HG03575 (cell line): ENCODE measurements around the gene LTBP1.
"Not testable (repeated sequence)": the region's sequence is repeated elsewhere in the genome, so short reads cannot be mapped to it uniquely, and the experiment has no call there.

Experiments
- ATAC-seq: cut with Tn5 transposase; IDR thresholded peaks from one replicate; pipeline ENCODE4 v1.9.1; 2021; ENCODE audit not compliant: unreplicated experiment, insufficient number of reproducible peaks, low FRiP score; ENCODE audit errors: extremely low read depth

The LTBP1 gene

DNA sequence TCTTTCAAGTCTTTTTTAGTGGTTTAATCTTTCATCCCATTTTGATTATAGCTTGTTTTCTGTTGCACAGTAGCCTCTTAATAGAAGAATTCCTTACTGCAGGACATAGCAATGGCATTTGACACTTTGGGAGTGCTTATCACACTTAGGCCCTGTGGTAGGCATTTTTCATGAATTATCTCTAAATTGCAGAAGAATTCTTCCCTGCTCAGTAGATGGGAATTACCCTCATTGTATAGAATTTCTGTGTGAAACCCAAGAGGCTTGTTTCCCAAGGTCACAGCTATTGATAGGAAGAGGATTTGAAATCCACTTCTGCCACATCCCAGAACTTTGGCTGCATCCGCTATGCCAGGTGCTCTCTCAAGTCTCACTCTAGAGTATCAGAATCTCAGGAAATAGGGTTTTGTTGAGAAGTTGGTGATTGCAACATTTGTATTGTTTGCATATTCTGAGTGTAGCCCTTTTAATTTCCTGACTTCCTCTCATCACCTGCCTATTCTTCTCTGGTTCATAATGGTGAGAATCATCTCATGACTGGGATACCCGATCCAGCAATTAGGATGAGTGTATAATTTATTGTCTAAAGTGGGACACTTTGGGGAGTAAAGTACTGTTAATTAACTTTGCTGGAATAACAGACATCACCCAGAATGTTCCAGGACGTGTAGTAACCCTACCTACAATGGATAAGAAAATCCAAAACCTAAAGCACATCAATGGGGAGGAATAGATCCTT is 274.5 kb downstream of the LTBP1 start:
- ATAC-seq, result no peak

DNA sequence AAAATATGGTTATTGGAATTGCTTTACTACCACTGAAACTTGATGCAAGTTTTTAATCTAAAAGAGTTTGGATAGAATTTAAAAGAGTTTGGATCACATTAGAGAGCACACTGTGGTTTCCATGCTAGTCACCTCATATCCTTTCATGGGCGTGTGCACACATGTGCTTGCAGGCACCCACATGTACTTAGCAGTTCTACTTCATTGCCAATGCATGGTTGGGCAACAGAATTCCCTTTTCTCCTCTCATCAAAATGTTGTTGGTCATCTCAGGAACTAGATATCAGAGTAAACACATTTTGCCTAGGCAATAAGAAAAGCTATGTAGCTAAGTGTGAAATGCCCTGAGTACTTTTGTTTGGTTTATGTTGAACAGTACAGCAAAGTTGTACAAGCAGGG is 275.6 kb downstream of the LTBP1 start:
- no peak for ATAC-seq

DNA sequence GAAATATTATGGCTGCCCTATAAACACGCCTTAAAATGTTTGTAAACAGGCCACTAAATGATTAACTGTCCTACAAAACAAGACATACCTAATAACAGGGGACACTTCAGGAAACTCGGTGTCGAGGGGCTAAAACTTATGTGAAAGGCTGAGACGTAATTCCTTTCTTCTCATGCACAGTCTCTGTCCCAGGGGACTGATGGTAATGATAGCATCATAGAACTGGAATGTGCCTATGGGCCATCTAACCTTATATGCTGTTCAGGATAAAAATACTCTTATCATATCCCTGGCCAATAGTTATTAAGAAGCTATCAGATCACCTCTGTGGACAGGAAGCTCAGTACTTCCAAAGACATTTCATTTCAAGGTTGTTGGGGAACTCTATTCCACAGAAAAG is 277.1 kb downstream of the LTBP1 start:
- no peak for ATAC-seq

DNA sequence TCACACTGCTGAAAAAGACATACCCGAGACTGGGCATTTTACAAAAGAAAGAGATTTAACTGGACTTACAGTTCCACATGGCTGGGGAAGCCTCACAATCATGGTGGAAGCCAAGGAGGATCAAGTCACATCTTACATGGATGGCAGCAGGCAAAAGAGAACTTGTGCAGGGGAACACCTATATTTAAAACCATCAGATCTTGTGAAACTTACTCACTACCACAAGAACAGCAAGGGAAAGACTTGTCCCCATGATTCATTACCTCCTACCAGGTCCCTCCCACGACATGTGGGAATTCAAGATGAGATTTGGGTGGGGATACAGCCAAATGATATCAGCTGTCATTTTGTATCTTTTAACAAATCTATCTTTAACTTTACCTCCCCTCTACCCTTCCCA is 278.6 kb downstream of the LTBP1 start:
- ATAC-seq, result no peak

DNA sequence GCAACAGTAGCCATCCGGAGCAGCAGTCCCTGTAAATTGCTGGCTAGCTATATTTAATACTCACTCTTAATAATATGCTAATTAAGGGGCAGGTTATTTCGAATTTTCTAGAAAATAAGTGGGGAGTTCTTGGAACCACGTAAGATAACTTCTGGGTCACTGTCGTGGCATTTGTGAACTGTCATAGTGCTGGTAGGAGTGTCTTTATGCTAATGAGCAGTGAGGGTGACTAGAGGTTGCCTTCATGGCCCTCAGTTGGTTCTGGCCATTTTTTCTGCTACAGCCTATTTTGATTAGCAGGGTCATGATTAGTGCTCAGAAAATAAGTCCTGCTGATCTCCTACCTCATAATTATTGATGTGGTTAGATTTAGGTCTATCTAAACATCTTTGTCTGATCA is 279.8 kb downstream of the LTBP1 start:
- no peak for ATAC-seq

DNA sequence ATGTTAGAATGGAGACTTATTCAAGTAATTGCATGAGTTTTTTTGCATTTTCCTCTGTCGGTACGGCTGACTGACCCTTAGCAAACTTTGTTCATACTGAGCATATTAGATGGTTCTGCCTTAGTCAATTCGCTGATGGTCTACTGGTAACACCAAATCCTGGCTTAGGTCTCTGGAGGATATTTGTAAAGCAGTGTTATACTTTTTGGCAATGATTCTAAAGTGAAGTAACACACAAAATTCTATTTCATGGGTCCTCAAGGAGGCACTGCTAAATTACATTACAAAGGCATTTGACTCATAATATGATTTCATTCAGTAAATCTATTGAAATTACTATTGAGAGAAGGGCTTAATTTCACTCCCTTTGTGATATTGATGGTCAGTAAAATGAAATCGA is 282.9 kb downstream of the LTBP1 start:
- no peak for ATAC-seq

DNA sequence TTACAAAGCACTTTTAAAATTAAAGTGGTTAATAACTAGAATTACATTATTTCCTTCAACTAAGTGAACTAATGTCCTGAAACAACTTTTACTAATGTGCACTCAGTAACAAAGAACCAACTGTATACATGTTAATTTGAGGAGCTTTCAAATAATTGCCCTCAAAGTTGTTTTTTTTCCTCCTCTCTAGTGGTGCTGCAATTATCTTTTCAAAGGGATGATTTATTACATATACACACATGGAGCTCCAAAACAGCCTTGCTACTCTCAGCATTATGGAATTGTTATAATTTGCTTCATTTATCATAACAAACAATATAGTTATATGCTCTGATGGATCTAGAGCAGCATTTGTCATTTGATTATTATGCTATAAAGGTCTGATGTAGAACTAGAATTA is 283.4 kb downstream of the LTBP1 start:
- no peak for ATAC-seq

DNA sequence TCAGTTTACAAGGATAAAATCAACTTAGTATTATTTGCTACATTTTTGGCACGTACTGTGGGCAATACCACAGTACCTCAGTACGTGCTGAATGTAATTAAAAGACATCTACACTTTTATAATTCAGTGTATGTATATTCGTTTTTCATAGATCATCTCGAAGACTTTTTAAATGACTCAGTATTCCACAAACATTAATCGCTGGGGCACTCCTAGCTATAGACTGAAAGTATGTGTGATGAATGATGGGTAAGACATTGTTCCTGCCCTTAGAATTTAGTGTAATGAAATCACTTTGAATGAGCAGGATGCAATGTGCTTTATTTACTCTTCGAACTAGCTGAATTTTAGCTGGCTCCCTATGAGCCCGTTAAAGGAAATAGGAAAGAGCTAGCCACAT is 284.1 kb downstream of the LTBP1 start:
- ATAC-seq, result no peak

DNA sequence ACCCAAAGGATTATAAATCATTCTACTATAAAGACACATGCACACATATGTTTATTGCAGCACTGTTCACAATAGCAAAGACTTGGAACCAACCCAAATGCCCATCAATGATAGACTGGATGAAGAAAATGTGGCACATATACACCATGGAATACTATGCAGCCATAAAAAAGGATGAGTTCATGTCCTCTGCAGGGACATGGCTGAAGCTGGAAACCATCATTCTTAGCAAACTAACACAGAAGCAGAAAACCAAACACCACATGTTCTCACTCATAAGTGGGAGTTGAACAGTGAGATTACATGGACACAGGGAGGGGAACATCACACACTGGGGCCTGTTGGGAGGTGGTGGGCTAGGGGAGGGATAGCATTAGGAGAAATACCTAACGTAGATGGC is 288.8 kb downstream of the LTBP1 start:
- ATAC-seq, result not testable (repeated sequence)

DNA sequence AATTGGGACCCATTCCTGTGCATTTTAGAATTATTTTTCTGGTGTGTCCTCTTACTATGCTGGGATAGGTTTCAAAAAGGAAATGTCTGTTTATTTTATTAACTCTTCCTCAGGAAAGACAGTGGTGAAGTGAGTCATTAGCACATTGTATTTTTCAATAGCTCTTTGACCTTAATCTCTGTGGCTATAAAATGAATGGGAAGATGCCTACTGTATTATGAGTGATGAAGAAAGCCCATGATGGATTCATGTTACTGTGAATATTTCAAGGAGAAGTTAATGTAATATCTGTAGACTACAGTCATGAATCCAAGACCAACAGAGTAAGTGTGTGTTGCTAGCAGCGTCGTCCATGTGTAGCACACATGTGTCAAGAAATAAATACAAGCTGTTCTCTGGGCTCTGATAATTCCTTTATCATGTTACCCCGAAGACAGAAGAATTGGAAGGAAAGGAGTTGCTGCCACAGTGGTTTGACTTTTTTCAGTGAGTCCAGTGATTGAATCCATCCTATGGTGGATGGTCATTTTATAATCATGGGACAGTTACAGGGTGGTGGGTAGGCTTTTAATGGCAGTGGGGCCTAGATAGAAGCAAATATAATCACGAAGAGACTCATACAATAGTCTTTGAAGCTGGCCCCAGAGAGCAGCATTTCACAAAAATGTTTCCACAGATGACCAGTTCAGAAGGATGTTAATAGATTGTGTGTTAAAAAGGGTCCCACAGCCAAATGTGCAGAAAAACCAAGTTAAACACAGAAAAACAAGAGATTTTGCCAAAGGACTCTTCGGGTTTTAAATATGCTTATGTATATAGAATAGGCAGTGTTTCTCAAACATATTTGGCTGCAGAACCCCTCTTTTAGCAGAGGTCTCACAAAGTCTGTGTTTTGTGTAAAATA is 290.0 kb downstream of the LTBP1 start:
- ATAC-seq, result no peak

DNA sequence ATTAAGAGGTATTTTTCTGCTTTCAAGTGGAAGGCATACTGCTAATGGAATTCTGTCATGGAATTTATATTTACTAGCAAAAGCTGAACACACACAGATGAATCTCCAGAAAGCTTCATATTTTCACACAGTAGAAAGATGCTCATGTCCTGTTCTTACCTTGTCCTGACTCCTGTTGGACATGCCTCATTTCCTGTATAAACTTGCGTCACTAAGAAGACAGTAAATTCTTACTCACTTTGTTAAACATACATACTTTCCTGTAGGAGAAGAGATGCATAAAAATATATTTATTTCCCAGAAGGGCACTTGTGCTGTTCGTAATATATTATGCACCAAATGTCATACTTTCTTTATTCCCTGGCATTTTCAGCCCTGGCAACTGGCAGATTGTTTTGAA is 291.4 kb downstream of the LTBP1 start:
- ATAC-seq, result no peak

DNA sequence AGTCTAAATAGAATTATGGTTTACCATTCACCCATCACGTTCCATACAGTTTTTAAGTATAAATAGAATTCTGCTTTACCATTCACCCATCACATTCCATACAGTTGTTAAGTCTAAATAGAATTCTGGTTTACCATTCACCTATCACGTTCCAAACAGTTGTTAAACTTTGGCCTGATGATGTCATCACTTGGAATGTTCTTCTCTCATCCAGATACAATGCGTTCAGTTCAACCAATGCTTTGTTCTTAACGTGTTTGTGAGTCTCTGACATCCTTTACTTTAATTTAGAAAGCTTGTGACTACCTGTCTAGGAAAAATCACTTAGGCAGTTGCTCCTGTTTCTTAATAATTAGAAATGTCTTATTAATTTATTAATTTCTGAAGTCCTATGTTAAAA is 293.4 kb downstream of the LTBP1 start:
- no peak for ATAC-seq

DNA sequence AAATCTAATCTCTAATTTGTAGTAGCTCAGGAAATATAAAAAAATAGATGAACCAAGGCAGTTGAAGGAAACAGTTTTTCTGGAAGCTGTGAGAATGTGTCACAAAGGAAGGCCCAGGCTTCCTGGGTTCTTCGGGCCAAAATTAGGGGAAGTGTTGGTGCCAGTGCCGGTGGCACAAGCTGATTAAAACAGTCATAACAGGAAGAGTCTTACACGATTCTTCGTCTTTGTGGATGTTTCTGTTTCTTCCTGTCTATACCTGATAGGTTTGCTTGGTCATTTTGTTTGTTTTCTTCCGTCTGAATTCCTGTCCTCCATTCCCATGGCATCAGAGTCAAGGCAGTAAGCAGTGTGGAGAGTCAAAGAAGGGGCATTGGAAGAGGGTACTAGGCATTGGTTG is 294.3 kb downstream of the LTBP1 start:
- ATAC-seq, result no peak

DNA sequence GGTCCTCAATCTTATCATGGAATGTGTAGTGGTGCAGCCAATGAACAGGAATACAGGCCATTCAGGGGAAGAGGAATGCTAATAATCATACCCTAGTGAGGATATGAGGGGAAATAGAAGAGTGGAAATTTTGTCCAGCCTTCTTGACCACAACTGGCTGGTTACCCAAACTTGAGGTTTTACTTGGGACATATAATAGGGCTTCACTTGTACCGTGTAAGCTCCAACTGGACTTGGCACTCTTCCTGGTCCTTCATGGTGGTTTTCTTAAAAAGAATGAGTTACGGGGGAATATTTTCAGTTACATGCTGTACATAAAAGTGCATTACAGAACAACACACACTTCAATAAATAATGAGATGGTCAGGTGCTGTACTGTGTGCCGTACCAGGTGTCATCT is 294.8 kb downstream of the LTBP1 start:
- no peak for ATAC-seq

DNA sequence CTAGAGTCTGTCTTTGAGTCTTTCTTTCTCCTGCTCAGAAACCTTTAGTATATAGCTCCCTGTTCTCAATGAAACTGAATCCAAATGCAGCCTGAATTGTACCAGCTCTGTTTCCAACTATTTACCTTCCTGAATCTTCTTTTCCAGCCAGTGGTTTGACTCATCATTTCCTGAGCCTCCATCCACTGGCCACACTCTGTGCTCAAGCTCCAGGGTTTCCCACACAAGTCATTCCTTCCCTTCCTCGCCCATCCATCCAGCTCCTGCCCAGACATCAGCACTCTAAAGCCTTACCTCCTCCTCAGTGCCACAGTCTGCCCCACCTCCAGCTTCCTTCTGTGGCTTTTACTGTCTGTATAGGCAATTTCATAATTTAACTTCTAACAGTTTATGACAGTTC is 296.1 kb downstream of the LTBP1 start:
- ATAC-seq, result no peak

DNA sequence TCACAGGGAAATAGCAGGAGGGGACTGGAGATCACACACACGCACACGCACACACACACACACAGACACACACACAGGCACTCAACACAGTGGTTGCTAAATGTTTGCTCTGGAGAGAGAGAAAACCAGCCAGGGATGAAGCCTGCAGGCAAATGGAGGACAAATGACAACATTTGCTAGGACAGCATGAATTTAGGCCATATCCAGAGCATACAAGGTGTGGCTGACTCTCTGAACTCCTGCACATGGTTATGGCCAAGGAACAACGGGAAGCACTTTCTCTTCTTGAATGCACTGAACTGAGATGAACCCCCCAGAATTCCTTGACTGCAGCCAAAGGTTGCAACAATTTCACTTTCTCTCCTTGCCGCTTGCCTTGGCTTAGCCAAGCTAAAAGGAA is 299.7 kb downstream of the LTBP1 start:
- ATAC-seq, result no peak

DNA sequence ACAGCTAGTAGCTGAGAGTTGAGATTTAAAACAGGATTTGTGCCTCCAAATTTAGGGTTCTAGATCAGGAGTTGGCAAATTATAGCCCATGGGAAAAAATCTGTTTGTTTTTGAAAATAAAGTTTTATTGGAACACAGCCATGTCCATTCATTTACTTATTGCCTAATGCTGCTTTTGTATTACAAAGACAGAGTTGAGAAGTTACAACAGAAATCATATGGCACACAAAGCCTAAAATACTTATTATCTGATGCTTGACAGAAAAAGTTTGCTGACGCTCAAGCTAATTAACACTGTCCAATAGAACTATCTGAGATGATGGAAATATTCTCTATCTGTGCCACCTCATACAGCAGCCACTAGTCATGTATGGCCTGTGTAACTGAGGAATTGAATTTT is 300.6 kb downstream of the LTBP1 start:
- no peak for ATAC-seq

DNA sequence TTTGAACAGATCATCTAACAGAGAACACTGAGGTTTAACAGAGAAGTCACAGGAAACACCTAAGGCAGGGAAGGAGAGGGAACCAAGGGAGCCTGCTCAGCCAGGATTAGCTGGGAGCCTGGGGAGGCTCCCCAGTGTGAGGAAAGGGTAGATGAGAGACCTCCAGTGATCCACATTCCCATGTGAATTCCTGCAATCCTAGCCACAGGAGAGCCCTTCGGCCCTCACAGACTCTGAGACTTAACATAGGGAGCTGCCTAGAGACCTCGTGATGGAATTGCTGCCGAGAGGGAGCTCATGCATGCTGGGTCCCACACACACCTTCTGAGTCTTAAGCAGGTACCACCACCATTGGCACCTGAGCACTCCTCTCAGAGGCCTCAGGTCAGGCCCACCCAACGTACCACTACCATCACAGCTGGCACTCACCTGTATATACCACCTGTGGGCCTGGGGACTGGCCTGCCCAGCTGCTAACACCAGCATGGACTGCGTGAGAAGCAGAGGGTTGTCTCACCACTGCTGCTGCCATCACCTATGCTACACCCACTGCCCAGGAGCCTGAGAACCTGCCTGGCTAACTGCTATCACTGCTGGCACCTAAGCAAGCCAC is 303.8 kb downstream of the LTBP1 start:
- no peak for ATAC-seq

DNA sequence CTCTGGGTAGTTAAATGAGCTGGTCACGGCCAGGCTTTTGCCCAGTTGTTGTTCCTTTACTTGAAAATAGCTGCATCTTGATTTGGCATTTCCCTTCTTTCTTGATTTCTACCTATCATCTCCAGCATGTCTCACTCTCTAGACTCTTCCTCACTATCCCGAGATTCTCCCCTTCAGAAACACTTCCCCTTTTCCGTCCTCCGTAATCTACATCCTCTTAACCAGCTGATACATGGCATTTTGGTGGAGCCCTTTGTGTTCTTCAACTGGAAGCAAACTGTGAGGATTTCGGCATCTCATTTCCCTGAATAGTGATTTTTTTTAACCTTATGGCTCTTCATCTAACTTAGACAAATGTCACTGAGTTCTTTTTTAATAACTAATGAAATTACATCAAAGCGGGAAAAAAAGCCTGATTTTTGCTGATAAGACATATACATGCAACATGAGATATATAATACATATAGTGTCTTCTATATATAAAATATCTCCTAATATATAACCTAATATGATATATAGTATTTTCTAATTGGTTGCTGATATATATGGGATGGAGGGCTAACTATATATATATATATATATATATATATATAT is 309.5 kb downstream of the LTBP1 start:
- ATAC-seq, result no peak

DNA sequence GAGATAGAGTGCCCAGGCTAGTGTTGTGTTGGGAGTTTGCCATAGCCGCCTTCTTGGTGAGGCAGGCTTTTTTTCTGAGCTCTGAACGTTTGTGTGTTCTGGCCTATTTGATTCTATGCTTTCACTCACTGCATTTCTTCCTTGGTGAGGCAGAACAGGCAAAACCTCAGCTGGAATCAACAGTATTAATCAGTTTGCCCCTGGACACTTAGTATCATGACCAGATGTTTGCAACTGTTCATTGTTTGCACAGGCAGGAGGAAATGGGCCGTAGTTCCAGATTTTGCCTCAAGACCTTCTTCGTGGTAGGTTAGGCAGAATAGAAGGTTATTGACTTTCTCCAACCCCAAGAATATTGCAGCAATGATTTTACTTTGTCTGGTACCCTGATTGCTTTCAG is 311.6 kb downstream of the LTBP1 start:
- no peak for ATAC-seq
